ENCODE measurements around the gene PKD1. TPM values are rescaled to one million over a fixed set of nuclear protein-coding genes. Genes with fewer than 3 reads are reported as not detected.
A peak's percentile ranks its signal among the peaks of the same experiment; 100 is the strongest.

Gene PKD1
- total and polyA plus RNA-seq, 12 donors = 76.7 to 122 (median 104) TPM

- peaks cover 25 to 77% (median 63%) of the 10 kb centered on the region in 9 donors for H3K4me1 ChIP-seq
- H3K36me3 ChIP-seq = peaks cover 0 to 18% (median 9%) of the 10 kb centered on the region in 9 donors
- H3K4me3 ChIP-seq = peak overlapping the region in 8 of 10 donors; percentile 51 to 97 (median 88)
- H3K27me3 ChIP-seq = no peaks in the 10 kb centered on the region
- H3K27ac ChIP-seq = peak overlapping the region; percentile 64 to 96 (median 84)
- intact Hi-C loops (cut with DNase I) = loop anchor here in 1 of 10 donors (2.0 kb wide), 1 partner anchor 23 kb away; no protein-coding TSS in a partner anchor
- ATAC-seq (no peak), DNase-seq (no peak)
- no peak for TF ChIP-seq CTCF (IDR thresholded peaks at IDR 0.05)
- WGBS, 2 donors = 85 to 92% methylated on average over 21 of the region's 21 CpGs
- H3K9me3 ChIP-seq = no peaks in the 10 kb centered on the region
Measured at GRCh38 chr16:2045965-2046892, 89.5 kb downstream of the PKD1 start.

GRCh38 chr16:2044541-2044940, 91.2 kb downstream of the PKD1 start:
- H3K4me1 ChIP-seq = peaks cover 39 to 94% (median 80%) of the 10 kb centered on the region in 9 donors
- intact Hi-C loops (cut with DNase I) = no loop called here
- no peak for ATAC-seq
- TF ChIP-seq CTCF (IDR thresholded peaks at IDR 0.05) = no peak
- H3K36me3 ChIP-seq = peaks cover 0 to 4% (median 0%) of the 10 kb centered on the region in 9 donors
- peak overlapping the region in 2 of 10 donors; percentile 15 to 28 for H3K4me3 ChIP-seq
- H3K27me3 ChIP-seq = no peaks in the 10 kb centered on the region
- DNase-seq = no peak
- 69 to 84% methylated on average over 20 to 22 of the region's 22 CpGs for WGBS, 2 donors
- H3K27ac ChIP-seq = peak overlapping the region in 8 of 10 donors; percentile 50 to 95 (median 72)
- H3K9me3 ChIP-seq = no peaks in the 10 kb centered on the region

- H3K4me1 ChIP-seq = peaks cover 42 to 94% (median 81%) of the 10 kb centered on the region in 9 donors
- TF ChIP-seq CTCF (IDR thresholded peaks at IDR 0.05) = no peak
- WGBS, 2 donors = 39 to 46% methylated on average over 22 to 26 of the region's 26 CpGs
- intact Hi-C loops (cut with DNase I) = no loop called here
- H3K9me3 ChIP-seq = no peaks in the 10 kb centered on the region
- peak overlapping the region in 6 of 10 donors; percentile 9 to 28 (median 17) for H3K4me3 ChIP-seq
- H3K27me3 ChIP-seq = no peaks in the 10 kb centered on the region
- ATAC-seq (peak in 6 of 8 donors; percentile 0 to 20 (median 8)), DNase-seq (peak; percentile 62 to 66)
- peaks cover 0 to 8% (median under 1%) of the 10 kb centered on the region in 9 donors for H3K36me3 ChIP-seq
- peak overlapping the region; percentile 2 to 95 (median 68) for H3K27ac ChIP-seq
Measured at GRCh38 chr16:2043667-2044451, 91.8 kb downstream of the PKD1 start.
